B cell (primary cell): Measurements from ENCODE around the gene DLST.

Experiments used
- EZH2 ChIP-seq: IDR thresholded peaks from 2 replicates; pipeline ENCODE4 v1.6.1; 2012; ENCODE audit warnings: borderline replicate concordance, low read depth, mild to moderate bottlenecking, moderate library complexity, low read length; ENCODE audit not compliant: insufficient read depth, poor library complexity, severe bottlenecking
- TF ChIP-seq, protein P1 (sequence below): fragments of 200-600 bp; IDR thresholded peaks from one replicate; pipeline ENCODE4 v1.8.0; 2022; ENCODE audit warnings: antibody characterized with exemption, mild to moderate bottlenecking

- TF ChIP-seq, protein P1, sequence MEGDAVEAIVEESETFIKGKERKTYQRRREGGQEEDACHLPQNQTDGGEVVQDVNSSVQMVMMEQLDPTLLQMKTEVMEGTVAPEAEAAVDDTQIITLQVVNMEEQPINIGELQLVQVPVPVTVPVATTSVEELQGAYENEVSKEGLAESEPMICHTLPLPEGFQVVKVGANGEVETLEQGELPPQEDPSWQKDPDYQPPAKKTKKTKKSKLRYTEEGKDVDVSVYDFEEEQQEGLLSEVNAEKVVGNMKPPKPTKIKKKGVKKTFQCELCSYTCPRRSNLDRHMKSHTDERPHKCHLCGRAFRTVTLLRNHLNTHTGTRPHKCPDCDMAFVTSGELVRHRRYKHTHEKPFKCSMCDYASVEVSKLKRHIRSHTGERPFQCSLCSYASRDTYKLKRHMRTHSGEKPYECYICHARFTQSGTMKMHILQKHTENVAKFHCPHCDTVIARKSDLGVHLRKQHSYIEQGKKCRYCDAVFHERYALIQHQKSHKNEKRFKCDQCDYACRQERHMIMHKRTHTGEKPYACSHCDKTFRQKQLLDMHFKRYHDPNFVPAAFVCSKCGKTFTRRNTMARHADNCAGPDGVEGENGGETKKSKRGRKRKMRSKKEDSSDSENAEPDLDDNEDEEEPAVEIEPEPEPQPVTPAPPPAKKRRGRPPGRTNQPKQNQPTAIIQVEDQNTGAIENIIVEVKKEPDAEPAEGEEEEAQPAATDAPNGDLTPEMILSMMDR: no peak
- TF ChIP-seq EZH2: no peak
Measured at GRCh38 chr14:74912801-74913200, 31.1 kb downstream of the DLST start.
